Measurements from ENCODE around the gene PEAK1. TPM values are rescaled to one million over a fixed set of nuclear protein-coding genes. Genes with fewer than 3 reads are reported as not detected.

The PEAK1 gene
- total RNA-seq, 1 experiment from 2014 or later = 21.2 TPM

DNA sequence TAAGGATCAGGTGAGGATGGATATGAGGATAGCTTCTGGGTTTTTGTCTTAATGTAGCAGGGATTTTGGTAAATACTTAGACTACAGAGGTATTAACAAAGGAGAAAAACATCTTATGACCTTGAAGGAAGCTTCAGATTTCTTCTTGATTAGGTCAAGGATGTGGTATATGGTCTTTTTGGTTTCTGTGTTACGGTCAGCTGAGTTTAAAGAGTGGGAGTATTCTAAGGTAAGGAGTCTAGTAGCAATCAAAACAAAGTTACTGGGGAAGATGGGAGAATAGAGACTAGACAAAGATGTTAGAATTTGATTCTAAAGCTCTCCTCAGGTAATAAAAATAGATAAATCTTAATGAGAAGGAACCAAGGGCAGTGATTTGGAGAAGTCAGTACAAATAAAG is 7.0 kb upstream of the PEAK1 start:
- no peak overlapping the region for H3K56ac ChIP-seq (ENCODE audit: insufficient read length, low read depth, low read length)
- H2BK15ac ChIP-seq (ENCODE audit: low read depth, low read length) = no peak overlapping the region
- H3K4ac ChIP-seq (ENCODE audit: low read depth, low read length) = no peak overlapping the region
- peaks cover 8% of the 10 kb centered on the region for H3K79me1 ChIP-seq (ENCODE audit: insufficient read depth, low read depth, low read length, poor library complexity, severe bottlenecking)
- H3T11ph ChIP-seq (ENCODE audit: low read length) = no peak overlapping the region
- no peaks in the 10 kb centered on the region for H3K9me3 Mint-ChIP-seq
- H3K36me3 Mint-ChIP-seq (ENCODE audit: insufficient read depth in 1 of 3, low read depth in 3 of 3) = no peaks in the 10 kb centered on the region
- H3K79me2 ChIP-seq (ENCODE audit: insufficient read depth, low read length) = peaks cover 10% of the 10 kb centered on the region; the same call in 1 of the 2 replicates
- no peak overlapping the region for H3K27ac ChIP-seq (ENCODE audit: insufficient read length, low read depth, low read length)
- H3K27me3 Mint-ChIP-seq (ENCODE audit: low read depth) = no peaks in the 10 kb centered on the region; the same call in 1 of the 2 replicates
- TF ChIP-seq CTCF (conservative IDR thresholded peaks at IDR 0.05) = no peak
- H3K4me1 Mint-ChIP-seq = peaks cover 9 to 12% of the 10 kb centered on the region in 2 experiments
- H3K27me3 ChIP-seq (ENCODE audit: insufficient read depth, low read length) = no peaks in the 10 kb centered on the region
- H2BK5ac ChIP-seq (ENCODE audit: insufficient read length, low read length) = no peak overlapping the region
- no peak overlapping the region for H3K9ac ChIP-seq (ENCODE audit: extremely low read depth, insufficient read length, low read length)
- no peak overlapping the region for H2BK12ac ChIP-seq (ENCODE audit: insufficient read length, low read depth, low read length)
- no peak for DNase-seq
- no CpG with 5 or more reads among the region's 1 CpG for WGBS (ENCODE audit: extremely low coverage, insufficient read length, low lambda C conversion rate)
- no peak overlapping the region for H2AFZ ChIP-seq (ENCODE audit: low read length)
- no peak overlapping the region for H4K5ac ChIP-seq (ENCODE audit: insufficient read length, low read depth, low read length)
- H2BK20ac ChIP-seq (ENCODE audit: low read depth, low read length, poor library complexity, severe bottlenecking) = no peak overlapping the region
- H3K4me2 ChIP-seq (ENCODE audit: insufficient read depth, insufficient read length, low read length) = no peak overlapping the region
- no peak overlapping the region for H2AK5ac ChIP-seq (ENCODE audit: insufficient read length, low read length)
- no peaks in the 10 kb centered on the region for H4K20me1 ChIP-seq (ENCODE audit: control insufficient read depth, insufficient read depth, insufficient read length)
- no peak overlapping the region; a peak in 1 of 7 replicates for H3K27ac Mint-ChIP-seq
- H4K91ac ChIP-seq (ENCODE audit: insufficient read length, low read depth, low read length) = no peak overlapping the region
- H3K4me1 ChIP-seq (ENCODE audit: insufficient read depth, low read length) = no peaks in the 10 kb centered on the region
- H3K23ac ChIP-seq (ENCODE audit: insufficient read length, low read depth, low read length) = no peak overlapping the region
- no peak overlapping the region for H3K14ac ChIP-seq (ENCODE audit: insufficient read depth, low read length)
- H2BK120ac ChIP-seq (ENCODE audit: low read depth, low read length, poor library complexity, severe bottlenecking) = no peak overlapping the region
- no peaks in the 10 kb centered on the region for H3K23me2 ChIP-seq (ENCODE audit: insufficient read length, low read depth, low read length, poor library complexity, severe bottlenecking)
- H3K9me3 ChIP-seq (ENCODE audit: control insufficient read depth, low read depth, low read length) = no peaks in the 10 kb centered on the region
- no peak overlapping the region for H3K4me3 Mint-ChIP-seq
- H3K18ac ChIP-seq (ENCODE audit: insufficient read length, low read depth, low read length) = no peak overlapping the region
- H4K8ac ChIP-seq (replicated peaks; ENCODE audit: insufficient read length, low read depth, low read length) = no peak overlapping the region

All from H9 (cell line).